GM18520 (cell line): Measurements from ENCODE around the gene SGK1.
"Not testable (repeated sequence)": the region's sequence is repeated elsewhere in the genome, so short reads cannot be mapped to it uniquely, and the experiment has no call there.

ENCODE experiments used
- ATAC-seq: cut with Tn5 transposase; IDR thresholded peaks from one replicate; pipeline ENCODE4 v1.9.1; 2021; ENCODE audit not compliant: unreplicated experiment

Gene SGK1

DNA sequence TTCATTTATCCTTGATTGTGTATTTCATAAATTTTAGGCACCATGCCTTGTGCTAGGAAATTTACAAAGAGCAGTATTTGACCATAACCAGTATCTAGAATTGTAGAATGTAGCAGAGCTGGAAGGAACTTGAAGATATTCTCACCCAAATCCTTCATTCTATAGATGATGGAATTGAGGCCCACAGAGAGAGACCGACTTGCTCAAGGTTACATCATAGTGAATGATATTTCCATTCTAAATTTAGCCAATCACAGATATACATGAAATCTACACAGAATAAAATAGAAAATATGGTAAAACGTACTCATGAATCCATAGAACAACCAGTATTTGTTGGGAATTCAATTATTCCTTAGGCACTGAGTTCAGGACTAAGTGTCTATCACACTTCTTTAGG lies 10.9 kb upstream of the SGK1 start:
- no peak for ATAC-seq

DNA sequence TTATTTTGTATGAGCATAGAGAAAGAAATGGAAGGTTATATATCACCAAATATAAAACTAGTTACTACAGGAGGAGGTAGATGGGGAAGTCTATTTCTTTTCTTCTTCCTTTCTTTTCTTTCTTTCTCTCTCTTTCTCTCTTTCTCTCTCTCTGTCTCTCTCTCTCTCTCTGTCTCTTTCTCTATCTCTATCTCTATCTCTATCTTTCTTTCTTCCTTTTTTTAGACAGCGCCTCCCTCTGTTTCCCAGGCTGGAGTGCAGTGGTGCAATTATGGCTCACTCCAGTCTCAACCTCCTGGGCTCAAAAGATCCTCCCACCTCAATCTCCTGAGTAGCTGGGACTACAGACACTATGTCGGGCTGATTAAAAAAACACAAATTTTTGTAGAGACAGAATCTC lies 10.2 kb upstream of the SGK1 start:
- ATAC-seq = no peak

DNA sequence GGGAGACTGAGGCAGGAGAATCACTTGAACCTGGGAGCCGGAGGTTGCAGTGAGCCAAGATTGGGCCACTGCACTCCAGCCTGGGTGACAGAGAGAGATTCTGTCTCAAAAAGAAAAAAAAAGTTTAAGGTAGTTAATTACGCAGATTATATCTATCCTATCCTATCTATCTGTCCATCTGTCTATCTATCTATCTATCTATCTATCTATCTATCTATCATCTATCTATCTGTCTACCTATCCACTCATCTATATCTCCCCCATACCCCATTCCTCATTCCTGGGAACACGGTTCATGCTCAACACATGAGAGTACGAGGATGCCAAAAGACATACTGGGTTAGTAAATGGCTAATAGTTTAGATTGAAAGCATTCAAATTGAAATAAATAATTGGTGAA lies 8.3 kb upstream of the SGK1 start:
- ATAC-seq = not testable (repeated sequence)

DNA sequence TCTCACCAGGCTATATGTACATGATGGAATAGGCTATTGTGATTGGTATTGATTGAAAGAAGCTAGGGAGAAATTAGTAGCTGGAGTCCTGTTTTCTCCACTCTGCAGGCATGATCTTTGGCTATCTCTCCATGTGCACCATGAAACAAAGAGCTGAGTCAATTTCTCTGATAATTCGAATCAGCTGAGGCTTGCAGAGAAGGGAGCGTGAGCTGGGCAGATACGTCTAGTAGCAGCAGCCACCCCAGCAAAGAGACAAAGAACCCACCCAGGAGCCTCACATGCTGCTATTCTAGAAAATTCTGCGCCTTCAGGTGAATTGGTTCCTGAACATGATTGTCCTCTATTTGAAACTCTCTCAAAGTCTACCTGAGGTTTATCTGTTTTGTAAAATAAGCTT lies 6.9 kb upstream of the SGK1 start:
- ATAC-seq = no peak

DNA sequence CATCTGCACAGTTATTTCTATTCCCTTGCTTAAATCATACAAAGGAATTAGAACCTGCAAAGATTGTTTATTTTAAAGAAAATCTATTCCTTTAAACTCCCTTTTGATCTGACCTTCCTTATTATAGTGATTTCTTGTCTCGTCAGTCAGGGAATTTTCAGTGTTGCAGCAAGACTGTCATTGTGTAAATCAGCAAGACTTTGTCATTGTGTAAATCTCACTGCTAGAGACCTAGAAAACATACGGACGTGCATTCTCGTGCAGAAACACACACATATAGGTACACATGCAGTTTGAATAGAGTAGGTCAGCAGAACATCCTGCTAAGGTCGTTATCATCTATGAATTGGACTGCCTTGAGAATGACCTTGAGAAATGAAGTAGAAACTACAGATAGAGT lies 6.2 kb upstream of the SGK1 start:
- ATAC-seq = no peak

DNA sequence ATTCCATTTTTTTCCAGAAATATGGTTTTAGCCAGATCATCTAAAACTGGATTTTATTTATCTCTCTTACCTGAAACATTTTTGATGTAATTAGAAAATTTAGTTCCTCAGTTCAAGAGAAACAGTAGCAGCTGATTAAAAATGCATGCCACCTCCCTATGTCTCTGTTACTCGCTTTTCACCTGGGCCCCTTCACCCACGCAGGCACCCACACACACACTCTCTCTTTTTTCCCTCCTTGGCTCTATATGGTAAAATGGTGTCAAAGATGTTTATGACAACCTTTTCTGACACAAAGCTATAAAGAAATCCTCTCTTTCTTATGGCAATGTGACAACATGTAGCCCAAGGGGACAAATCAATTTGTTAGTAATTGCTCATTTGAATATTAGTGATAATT lies 5.8 kb upstream of the SGK1 start:
- no peak for ATAC-seq

DNA sequence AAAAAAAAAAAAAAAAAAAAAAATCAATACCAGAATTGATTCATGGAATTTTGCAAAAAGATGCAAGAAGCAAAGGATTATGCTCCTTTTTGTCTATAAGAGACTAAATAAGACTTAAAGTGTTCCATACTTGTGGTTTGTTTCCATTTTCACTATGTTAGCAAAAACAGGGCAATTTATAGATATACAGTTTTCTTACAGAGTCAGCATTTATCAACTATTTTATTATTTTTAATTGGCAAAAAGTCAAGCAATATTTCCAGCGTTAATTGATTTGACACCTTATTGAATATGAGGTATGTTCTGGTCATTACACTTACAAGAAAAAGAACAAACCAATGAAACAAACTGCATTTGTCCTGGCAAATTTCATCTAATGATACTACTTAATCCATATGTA lies 5.4 kb upstream of the SGK1 start:
- ATAC-seq = no peak

DNA sequence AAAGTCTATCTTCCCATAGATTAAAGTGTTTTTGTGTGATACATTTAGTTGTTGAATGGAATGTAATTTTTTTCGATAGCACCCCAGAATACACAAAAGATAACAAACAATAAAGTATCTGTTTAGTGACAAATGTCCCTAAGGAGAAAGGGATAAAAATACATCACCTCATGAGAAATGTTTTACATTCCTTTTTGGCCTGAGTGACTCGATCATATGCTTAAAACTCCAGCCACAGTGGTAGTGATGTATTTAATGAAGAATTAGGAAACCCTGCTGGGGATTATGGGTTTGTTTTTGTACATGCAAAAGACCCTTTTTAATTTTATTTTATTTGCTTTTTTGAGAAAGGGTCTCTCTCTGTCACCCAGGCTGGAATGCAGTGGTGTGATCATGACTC lies 4.3 kb upstream of the SGK1 start:
- ATAC-seq = no peak

DNA sequence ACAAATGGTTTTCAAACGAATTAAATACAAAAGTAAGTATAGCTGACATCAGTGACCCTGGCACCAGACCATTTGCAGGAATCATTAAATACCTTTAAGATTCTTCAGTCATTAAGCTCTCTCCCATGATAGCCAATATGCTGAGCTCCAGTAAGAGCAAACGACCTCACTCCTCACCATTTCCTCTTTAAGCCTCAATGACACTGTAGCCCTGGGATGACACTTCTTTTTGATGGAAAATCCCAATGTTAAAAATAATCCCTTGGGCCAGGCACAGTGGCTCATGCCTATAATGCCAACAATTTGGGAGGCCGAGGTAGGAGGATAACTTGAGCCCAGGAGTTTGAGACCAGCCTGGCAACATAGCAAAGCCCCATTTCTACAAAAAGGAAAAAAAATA lies 3.3 kb upstream of the SGK1 start:
- ATAC-seq = no peak

DNA sequence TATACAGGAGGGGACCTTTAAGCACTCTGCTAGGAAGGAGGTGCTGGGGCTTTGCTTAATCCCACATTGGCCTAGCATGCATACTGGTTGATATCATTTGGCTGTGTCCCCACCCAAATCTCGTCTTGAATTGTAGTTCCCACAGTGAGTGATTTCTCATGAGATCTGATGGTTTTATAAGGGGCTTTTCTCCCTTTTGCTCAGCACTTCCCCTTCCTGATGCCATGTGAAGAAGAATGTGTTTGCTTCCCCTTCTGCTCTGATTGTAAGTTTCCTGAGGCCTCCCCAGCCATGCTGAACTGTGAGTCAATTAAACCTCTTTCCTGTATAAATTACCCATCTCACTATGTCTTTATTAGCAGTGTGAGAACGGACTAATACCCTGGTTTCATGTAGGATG lies 1.8 kb upstream of the SGK1 start:
- ATAC-seq = not testable (repeated sequence)

DNA sequence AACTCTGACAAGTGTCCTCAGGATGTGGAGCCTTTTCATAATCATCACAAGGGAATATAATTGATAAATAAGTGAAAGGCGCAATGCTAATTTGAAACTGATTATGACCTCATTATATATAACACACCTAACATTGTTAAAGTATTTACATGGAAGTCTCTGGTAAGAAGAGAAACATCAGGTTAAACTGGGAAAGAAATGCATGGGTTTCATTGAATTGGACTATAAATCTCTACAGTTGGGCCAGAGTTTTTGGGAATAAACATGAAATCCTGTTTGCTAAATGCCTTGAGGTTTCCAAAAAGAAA lies 1.0 kb upstream of the SGK1 start:
- no peak for ATAC-seq

DNA sequence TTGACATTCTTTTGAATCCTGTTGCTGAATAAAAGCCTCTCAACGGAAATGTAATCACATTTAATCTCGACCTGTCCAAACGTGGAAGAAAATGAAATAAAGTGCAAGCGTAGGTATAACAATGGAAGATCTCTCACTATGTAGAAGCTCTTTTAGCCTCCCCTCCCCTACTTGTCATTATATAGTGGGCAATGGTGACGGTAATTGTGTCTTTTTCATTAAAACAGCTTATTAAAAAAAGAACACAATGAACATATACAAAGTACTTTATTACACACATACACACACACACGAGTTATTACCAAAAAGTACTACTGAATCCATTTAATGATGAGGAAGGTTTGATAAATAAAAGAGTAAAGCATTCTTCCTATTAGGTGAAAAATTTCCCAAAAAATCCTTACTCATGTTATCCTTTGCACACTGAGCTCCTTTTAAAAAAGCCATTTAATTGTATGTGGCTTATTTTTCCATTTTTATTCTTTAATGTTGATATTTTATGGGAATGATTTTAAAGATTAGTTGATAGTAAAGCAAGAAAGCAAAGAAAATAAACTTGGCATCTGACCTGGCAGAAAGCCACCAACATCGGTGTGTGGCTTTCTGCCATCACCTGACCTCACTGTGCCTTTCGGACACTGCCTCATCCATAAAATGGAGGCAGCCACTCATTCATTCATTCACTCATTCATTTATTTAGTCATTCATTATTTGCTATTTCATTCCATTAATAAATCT lies 493 bp upstream of the SGK1 start:
- ATAC-seq = no peak

DNA sequence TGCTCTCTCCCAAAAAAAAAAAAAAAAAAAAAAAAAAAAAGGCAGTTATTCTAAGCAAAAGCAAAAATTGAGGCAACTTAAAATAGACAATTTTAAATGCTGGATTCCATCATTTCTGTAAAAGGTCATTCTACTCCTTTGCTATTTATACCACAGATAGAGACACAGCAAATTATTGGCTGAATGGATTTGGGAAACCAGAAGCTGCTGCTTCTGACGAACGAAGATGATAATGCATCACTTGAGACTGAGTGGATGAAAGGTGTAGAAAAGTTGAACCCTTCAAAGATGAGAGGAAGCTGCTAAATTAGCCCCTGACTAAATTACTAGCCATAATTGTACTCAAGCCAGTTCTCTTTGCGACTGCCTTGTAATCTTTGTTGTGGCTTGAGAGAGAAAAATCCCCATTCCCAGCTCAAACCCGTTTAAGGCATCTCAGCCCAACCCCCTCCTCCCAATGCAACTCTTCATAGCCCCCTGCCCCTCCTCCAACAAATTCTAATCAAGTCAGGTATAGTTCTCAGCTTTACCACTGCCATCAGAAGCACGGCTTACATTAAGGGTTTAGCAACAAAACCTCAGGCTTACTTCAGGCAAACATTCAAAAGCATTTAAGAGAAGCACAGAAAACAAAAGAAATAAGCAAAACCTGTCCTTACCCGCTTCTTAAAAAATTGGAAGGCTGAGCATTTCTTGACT lies 1.0 kb downstream of the SGK1 start:
- no peak for ATAC-seq

DNA sequence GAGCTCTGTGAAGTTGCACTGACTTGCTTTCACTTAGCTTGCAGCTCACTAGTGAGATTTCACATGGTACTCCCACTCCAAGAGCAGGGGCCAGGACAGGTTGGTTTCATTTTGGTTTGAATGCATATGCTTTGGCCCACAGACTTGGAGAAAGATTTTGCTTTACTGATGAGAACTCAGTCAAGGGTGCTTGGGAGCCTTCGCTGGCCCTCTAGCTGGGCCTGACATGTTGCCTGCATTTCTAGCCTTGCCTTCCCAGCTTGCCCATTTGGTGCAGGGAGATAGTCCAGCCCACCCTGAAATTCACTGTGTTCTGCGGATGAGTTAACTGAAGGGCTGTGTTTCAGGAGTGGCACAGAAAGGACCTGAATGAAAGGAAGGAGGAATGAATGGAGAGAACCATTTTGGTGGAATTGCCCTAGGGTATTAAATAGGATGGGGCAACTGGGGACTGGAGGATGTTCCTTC lies 1.9 kb downstream of the SGK1 start:
- no peak for ATAC-seq

DNA sequence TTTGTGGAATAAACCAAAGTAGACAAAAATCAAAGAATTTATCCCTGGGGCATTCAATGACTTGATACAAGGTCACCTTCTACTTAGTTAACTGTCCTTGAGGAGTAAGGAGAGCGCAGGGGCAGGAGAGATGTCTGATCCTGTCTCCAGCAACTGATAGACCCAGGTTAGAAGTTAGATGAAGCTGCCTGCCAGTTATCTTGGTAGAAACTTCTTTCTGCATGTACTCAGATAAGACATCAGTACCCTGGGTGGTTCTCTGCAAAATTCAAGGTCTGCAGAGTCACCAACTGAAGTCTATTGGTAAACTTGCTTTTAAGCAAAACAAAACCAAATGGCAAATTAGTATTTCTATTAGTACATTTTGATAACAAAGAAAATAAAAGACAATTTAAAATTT lies 2.7 kb downstream of the SGK1 start:
- no peak for ATAC-seq

DNA sequence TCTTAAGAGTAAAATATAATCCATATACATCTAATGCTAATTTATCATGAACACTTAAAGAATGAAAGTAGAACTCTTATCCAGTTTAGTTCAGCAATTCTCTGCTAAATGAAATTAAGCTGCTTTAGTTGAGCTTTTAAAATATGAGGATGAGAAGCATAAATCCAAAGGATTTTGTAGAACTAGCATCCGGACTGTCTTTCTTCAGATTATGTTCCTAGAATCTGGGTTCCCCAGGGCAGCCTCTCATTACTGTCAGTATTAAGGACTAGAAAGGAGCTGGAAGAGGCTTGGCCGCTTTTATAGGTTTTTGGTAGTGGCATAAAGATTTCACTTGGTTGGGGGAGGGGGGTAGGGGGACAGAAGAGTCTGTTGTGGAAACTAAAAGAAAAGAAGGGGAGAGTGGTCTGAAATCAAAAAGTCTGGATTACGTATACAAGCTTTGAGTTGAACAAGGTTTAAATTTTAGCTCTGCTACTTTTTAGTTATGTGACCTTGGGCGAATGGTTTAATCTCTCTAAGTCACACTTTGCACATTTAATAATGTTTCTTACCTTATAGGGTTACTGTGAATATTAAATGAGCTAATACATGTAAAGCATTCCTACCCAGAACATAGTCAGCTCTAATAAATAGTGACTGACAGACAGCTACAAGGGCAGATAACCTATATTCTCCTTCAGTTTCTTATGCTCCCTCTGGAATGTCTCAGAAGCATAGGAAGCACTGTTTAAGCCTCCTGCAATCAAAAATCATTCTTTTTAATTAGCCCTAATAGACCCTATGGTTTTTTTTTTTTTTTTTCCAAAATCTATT lies 3.7 kb downstream of the SGK1 start:
- ATAC-seq = no peak

DNA sequence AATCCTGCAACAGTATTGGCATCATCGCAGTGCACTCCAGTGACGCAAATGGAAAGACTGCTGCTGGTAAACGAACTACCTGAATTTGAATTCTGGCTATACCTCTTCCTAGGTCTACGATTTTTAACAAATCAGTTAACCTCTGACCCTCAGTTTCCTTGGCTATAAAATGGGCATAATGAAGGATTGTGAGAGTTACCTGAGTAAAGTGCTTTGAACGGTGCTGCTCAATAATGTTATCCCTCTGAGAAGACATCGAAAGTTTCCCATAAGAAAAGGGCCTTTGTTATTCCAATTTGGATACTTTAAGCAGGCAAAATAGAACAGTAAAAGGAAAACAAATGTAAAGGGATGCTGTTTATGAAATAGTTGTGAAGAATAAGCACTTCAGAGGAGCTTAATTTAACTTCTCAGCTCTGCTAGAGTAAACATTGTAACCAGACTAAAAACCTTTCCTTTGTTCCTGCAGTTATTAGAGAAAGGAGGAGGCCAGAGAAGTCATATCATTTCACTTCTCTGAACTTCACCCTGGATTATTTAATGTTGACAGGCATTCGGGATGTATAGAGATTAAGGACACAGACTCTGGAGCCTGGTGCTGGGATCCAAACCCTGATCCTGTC lies 5.8 kb downstream of the SGK1 start:
- ATAC-seq = no peak

DNA sequence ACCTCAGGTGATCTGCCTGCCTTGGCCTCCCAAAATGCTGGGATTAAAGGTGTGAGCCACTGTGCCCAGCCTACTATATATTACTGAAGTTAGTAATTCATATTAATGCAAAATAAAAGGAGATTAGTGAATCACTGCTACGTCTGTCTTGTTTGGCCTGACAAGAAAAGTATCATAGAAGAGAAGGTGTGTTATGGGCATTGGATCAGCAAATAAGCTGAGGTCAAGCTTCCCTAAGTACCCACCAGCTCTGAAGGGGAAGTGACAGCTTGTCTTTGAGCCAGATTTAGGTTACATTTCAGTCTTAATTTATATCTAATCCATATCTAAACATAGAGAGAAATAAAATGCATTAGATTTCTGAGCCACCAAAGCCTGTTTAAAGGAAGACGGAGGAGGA lies 7.1 kb downstream of the SGK1 start:
- ATAC-seq = no peak

DNA sequence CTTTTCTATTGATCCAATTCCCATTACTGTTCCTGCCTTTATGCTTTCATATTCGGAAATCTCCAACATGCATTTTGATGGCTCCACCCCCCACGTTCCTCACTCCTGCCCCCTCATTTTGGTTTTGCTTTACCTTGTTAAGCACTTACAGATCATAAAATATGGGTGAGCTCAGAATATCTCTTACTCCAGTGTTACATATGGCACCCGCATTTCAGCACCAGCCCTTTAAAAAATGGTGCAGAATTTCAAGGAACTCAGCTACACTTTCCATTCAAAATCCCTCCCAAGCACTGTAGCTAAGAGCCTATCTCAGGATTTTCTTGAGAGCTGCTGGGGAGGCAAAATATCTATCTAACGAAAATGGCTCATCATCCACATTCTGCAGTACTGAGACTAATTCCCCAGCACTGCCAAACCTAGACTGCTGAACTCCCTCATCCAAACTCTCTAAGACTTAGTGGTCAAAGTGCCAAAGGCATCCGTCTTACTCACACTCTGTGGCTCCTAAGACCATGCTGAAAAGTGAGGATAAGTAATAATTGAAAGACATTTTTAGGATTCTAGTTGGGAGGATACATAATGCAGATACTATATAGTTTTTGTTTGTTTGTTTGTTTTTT lies 7.8 kb downstream of the SGK1 start:
- ATAC-seq = no peak

DNA sequence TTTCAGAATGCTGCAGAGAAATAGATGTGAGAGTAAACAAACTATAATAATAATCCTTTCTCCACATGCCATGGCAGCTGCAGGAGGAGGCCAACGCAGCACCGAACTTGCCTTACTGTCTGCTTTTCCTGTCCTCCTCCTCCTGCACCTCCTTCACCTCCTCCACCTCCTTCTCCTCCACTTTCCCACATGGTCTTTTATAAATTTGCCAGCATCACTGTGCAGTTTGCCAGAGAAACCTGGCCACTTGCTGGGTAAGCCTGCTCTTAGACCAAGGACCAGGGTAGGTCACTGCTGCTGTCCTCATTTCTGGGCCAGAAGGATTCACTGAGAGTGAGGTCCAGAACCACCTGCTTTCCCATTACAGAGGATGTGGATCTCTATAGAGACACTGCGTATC lies 8.7 kb downstream of the SGK1 start:
- no peak for ATAC-seq

DNA sequence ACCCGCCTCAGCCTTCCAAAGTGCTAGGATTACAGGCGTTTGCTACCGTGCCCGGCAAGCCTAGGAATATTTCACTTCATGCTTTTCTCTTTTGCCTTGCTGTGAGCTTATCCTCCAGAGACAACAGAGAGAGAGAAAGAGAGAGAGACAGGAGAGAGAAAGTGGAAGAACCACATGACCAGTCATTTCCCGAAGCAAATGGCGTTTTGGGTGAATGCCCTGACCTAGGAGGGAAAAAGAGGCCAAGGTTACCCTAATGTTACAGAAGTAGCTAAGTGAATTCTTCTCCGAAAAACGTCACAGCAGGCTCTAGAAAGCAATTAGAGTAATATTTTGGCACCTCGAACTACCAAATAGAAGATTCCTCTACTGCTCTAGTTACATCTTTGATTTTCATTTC lies 9.1 kb downstream of the SGK1 start:
- no peak for ATAC-seq
